GM23338 (cell line): ENCODE results near the gene TCF3. TPM values are rescaled to one million over a fixed set of nuclear protein-coding genes. Genes with fewer than 3 reads are reported as not detected.

Experiments used
- ATAC-seq: fragments of 200-7000 bp; cut with Tn5 transposase; 3 replicates; pipeline ENCODE4 v1.9.1; 2020
- DNase-seq: peaks from one replicate; pipeline ENCODE4 v3.0.0-alpha.2; 2015; ENCODE audit warnings: low spot score
- H2AFZ ChIP-seq: fragments of 200-600 bp; sonication (generic); 2 replicates; pipeline ENCODE4 v1.8.0; 2016; ENCODE audit warnings: antibody characterized with exemption, mild to moderate bottlenecking, moderate library complexity
- H3F3A ChIP-seq: fragments of 200-600 bp; sonication (generic); replicated peaks from 2 replicates; pipeline ENCODE4 v1.8.0; 2017; ENCODE audit warnings: antibody characterized with exemption, mixed run types, low read depth
- H3K27ac ChIP-seq: fragments of 200-600 bp; sonication (generic); 2 replicates; pipeline ENCODE4 v1.6.1; 2016; ENCODE audit warnings: low read depth
- H3K27me3 ChIP-seq: fragments of 200-600 bp; sonication (generic); 2 replicates; pipeline ENCODE4 v1.8.0; 2016; ENCODE audit warnings: mild to moderate bottlenecking, mixed run types, moderate library complexity; ENCODE audit not compliant: insufficient read depth
- H3K36me3 ChIP-seq: fragments of 200-600 bp; sonication (generic); 2 replicates; pipeline ENCODE4 v1.8.0; 2016; ENCODE audit warnings: mild to moderate bottlenecking; ENCODE audit not compliant: insufficient read depth
- H3K4me1 ChIP-seq: fragments of 200-600 bp; sonication (generic); 2 replicates; pipeline ENCODE4 v1.8.0; 2016; ENCODE audit warnings: mild to moderate bottlenecking, moderate library complexity; ENCODE audit not compliant: insufficient read depth
- H3K4me2 ChIP-seq: fragments of 200-600 bp; sonication (generic); 2 replicates; pipeline ENCODE4 v1.7.1; 2017; ENCODE audit warnings: mixed run types
- H3K4me3 ChIP-seq: fragments of 200-600 bp; sonication (generic); 2 replicates; pipeline ENCODE4 v1.6.1; 2016; ENCODE audit warnings: mixed run types
- H3K79me2 ChIP-seq: fragments of 200-600 bp; sonication (generic); replicated peaks from 2 replicates; pipeline ENCODE4 v1.8.0; 2017; ENCODE audit warnings: mild to moderate bottlenecking; ENCODE audit not compliant: insufficient read depth
- H3K9me2 ChIP-seq: fragments of 200-600 bp; sonication (generic); 2 replicates; pipeline ENCODE4 v1.8.0; 2017; ENCODE audit not compliant: insufficient read depth
- H4K20me1 ChIP-seq: fragments of 200-600 bp; sonication (generic); replicated peaks from 2 replicates; pipeline ENCODE4 v1.8.0; 2017; ENCODE audit warnings: mild to moderate bottlenecking; ENCODE audit not compliant: insufficient read depth
- H3K27ac Mint-ChIP-seq: 2 replicates; pipeline ENCODE4 v1.8.0; 2020; ENCODE audit warnings: inconsistent platforms, mild to moderate bottlenecking, moderate library complexity, mixed read lengths
- H3K27me3 Mint-ChIP-seq: 3 replicates; pipeline ENCODE4 v1.8.0; 2022; ENCODE audit warnings: low read depth, mild to moderate bottlenecking, moderate library complexity, mixed read lengths, inconsistent platforms; ENCODE audit not compliant: insufficient read depth, poor library complexity
- H3K36me3 Mint-ChIP-seq: 3 replicates; pipeline ENCODE4 v1.8.0; 2021; ENCODE audit warnings: low read depth, mild to moderate bottlenecking, inconsistent platforms, moderate library complexity, mixed read lengths
- H3K4me1 Mint-ChIP-seq: 3 replicates; pipeline ENCODE4 v1.8.0; 2020; ENCODE audit warnings: mild to moderate bottlenecking, inconsistent platforms, mixed read lengths
- H3K4me3 Mint-ChIP-seq: 3 replicates; pipeline ENCODE4 v1.8.0; 2021; ENCODE audit warnings: moderate library complexity, mild to moderate bottlenecking, inconsistent platforms, mixed read lengths
- H3K9me3 Mint-ChIP-seq: 3 replicates; pipeline ENCODE4 v1.8.0; 2020; ENCODE audit warnings: moderate library complexity, mild to moderate bottlenecking, inconsistent platforms, mixed read lengths
- CREB1 ChIP-seq: fragments of 250-450 bp; sonication (Bioruptor Pico); IDR thresholded peaks from 2 replicates; pipeline ENCODE4 v1.5.0; 2020; ENCODE audit warnings: low read depth, mild to moderate bottlenecking, moderate library complexity
- ETS1 ChIP-seq: IDR thresholded peaks from 2 replicates; pipeline ENCODE4 v1.6.1; 2016; ENCODE audit warnings: antibody characterized with exemption
- EZH2 ChIP-seq: fragments of 200-600 bp; sonication (generic); IDR thresholded peaks from one replicate; pipeline ENCODE4 v1.8.0; 2017; ENCODE audit warnings: antibody characterized with exemption, mild to moderate bottlenecking, low read depth; ENCODE audit not compliant: unreplicated experiment
- EZH2phosphoT487 ChIP-seq: fragments of 200-600 bp; sonication (generic); IDR thresholded peaks from one replicate; pipeline ENCODE4 v1.8.1; 2018; ENCODE audit warnings: antibody characterized with exemption; ENCODE audit not compliant: unreplicated experiment
- POLR2AphosphoS5 ChIP-seq: IDR thresholded peaks from 2 replicates; pipeline ENCODE4 v1.6.1; 2016; ENCODE audit warnings: antibody characterized with exemption, low read depth
- STAT1 ChIP-seq: IDR thresholded peaks from one replicate; pipeline ENCODE4 v1.6.1; 2016; ENCODE audit warnings: antibody characterized with exemption; ENCODE audit not compliant: unreplicated experiment
- ZNF114 ChIP-seq: fragments of 250-450 bp; sonication (Bioruptor Pico); IDR thresholded peaks from 2 replicates; pipeline ENCODE4 v1.5.0; 2020; ENCODE audit warnings: mild to moderate bottlenecking, moderate library complexity
- ZNF331 ChIP-seq: fragments of 250-450 bp; sonication (Bioruptor Pico); IDR thresholded peaks from 2 replicates; pipeline ENCODE4 v1.5.0; 2020; ENCODE audit warnings: low read depth, mild to moderate bottlenecking, moderate library complexity
- polyA plus RNA-seq: library from polyadenylated mRNA; unstranded; fragments of >200 nt; fragmentation: Nextera tagmentation; extraction: Ambion mirVana; gene quantifications from 2 replicates; pipeline ENCODE4 v1.2.1, GENCODE V29; 2016
- total RNA-seq: library from RNA; depleted of rRNA; stranded (reverse); fragments of >200 nt; shearing (Covaris generic); gene quantifications from 2 replicates; pipeline ENCODE4 v1.2.3, GENCODE V29; 2014
- TF ChIP-seq, protein P1 (sequence below): fragments of 250-450 bp; sonication (Bioruptor Pico); IDR thresholded peaks from 2 replicates; pipeline ENCODE4 v1.5.0; 2020; ENCODE audit warnings: mild to moderate bottlenecking, moderate library complexity
- TF ChIP-seq, protein P2 (sequence below), 2 experiments: fragments of 200-600 bp in 1 of 2; sonication (generic) in 1 of 2; conservative IDR thresholded peaks; 2 replicates each; pipeline versions ENCODE4 v1.5.1 to v1.6.1; 2016 to 2017; ENCODE audit warnings: antibody characterized with exemption in 2 of 2, low read depth in 2 of 2, mild to moderate bottlenecking in 2 of 2, moderate library complexity in 1 of 2

Gene TCF3
- total and polyA plus RNA-seq, 2 experiments from 2014 or later, result 166 to 383 TPM

DNA sequence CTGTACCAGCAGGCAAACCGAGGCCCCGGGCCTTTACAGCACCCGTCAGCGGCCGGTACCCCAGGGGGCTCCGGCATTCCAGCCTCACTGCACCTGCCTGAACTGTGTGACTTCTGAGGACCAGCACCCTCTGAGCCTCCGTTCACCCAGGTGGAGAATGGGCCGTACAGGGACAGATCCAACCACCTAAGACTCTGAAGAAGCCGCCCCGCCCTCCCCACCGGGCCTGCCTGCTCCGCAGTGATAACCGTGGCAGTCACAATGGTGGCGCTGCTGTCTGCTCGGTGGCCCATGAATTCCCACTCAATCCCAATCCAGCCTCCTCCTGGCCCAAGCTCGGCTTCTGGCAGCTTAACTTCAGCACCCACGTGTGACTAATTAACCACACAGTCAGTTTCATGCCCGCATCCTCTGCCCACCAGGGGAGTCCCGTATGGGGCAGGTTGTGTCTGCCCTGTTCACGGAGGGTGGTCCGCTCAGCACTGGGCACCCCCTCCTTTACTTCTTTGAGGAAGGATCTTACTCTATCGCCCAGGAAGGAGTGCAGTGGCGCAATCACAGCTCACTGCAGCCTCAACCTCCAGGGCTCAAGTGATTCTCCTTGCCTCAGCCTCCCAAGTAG is 3.4 kb downstream of the TCF3 start (continued):
- TF ChIP-seq, protein P1, sequence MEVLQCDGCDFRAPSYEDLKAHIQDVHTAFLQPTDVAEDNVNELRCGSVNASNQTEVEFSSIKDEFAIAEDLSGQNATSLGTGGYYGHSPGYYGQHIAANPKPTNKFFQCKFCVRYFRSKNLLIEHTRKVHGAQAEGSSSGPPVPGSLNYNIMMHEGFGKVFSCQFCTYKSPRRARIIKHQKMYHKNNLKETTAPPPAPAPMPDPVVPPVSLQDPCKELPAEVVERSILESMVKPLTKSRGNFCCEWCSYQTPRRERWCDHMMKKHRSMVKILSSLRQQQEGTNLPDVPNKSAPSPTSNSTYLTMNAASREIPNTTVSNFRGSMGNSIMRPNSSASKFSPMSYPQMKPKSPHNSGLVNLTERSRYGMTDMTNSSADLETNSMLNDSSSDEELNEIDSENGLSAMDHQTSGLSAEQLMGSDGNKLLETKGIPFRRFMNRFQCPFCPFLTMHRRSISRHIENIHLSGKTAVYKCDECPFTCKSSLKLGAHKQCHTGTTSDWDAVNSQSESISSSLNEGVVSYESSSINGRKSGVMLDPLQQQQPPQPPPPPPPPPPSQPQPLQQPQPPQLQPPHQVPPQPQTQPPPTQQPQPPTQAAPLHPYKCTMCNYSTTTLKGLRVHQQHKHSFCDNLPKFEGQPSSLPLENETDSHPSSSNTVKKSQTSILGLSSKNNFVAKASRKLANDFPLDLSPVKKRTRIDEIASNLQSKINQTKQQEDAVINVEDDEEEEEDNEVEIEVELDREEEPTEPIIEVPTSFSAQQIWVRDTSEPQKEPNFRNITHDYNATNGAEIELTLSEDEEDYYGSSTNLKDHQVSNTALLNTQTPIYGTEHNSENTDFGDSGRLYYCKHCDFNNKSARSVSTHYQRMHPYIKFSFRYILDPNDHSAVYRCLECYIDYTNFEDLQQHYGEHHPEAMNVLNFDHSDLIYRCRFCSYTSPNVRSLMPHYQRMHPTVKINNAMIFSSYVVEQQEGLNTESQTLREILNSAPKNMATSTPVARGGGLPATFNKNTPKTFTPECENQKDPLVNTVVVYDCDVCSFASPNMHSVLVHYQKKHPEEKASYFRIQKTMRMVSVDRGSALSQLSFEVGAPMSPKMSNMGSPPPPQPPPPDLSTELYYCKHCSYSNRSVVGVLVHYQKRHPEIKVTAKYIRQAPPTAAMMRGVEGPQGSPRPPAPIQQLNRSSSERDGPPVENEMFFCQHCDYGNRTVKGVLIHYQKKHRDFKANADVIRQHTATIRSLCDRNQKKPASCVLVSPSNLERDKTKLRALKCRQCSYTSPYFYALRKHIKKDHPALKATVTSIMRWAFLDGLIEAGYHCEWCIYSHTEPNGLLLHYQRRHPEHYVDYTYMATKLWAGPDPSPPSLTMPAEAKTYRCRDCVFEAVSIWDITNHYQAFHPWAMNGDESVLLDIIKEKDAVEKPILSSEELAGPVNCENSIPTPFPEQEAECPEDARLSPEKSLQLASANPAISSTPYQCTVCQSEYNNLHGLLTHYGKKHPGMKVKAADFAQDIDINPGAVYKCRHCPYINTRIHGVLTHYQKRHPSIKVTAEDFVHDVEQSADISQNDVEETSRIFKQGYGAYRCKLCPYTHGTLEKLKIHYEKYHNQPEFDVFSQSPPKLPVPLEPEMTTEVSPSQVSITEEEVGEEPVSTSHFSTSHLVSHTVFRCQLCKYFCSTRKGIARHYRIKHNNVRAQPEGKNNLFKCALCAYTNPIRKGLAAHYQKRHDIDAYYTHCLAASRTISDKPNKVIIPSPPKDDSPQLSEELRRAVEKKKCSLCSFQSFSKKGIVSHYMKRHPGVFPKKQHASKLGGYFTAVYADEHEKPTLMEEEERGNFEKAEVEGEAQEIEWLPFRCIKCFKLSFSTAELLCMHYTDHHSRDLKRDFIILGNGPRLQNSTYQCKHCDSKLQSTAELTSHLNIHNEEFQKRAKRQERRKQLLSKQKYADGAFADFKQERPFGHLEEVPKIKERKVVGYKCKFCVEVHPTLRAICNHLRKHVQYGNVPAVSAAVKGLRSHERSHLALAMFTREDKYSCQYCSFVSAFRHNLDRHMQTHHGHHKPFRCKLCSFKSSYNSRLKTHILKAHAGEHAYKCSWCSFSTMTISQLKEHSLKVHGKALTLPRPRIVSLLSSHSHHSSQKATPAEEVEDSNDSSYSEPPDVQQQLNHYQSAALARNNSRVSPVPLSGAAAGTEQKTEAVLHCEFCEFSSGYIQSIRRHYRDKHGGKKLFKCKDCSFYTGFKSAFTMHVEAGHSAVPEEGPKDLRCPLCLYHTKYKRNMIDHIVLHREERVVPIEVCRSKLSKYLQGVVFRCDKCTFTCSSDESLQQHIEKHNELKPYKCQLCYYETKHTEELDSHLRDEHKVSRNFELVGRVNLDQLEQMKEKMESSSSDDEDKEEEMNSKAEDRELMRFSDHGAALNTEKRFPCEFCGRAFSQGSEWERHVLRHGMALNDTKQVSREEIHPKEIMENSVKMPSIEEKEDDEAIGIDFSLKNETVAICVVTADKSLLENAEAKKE (CRISPR knock-in tag), result no peak
- TF ChIP-seq CREB1, result no peak
- TF ChIP-seq ETS1, result no peak
- no peak for TF ChIP-seq POLR2AphosphoS5
- TF ChIP-seq ZNF114 (CRISPR knock-in tag), result no peak
- TF ChIP-seq ZNF331, result no peak

- DNase-seq, result no peak
- Mint-ChIP-seq H3K27me3 (peaks cover 22% of the 10 kb centered on the region), H3K4me1 (peaks cover 14% of the 10 kb centered on the region; the same call in 2 of the 3 replicates), H3K9me3 (peaks cover 3% of the 10 kb centered on the region; the same call in 1 of the 3 replicates), H3K36me3 (peaks cover 55% of the 10 kb centered on the region), H3K27ac (no peak overlapping the region), H3K4me3 (no peak overlapping the region)
- Histone ChIP-seq H2AFZ (no peak overlapping the region), H3F3A (peaks cover 7% of the 10 kb centered on the region; the same call in 1 of the 2 replicates), H3K27ac (no peak overlapping the region), H3K4me2 (no peak overlapping the region), H3K79me2 (peaks cover 62% of the 10 kb centered on the region), H4K20me1 (peaks cover 9% of the 10 kb centered on the region), H3K4me1 (peaks cover 10% of the 10 kb centered on the region), H3K27me3 (no peaks in the 10 kb centered on the region), H3K9me2 (no peaks in the 10 kb centered on the region), H3K36me3 (peaks cover 13% of the 10 kb centered on the region; the same call in 1 of the 2 replicates), H3K4me3 (no peak overlapping the region)
- ATAC-seq, result no peak
- TF ChIP-seq, protein P2, sequence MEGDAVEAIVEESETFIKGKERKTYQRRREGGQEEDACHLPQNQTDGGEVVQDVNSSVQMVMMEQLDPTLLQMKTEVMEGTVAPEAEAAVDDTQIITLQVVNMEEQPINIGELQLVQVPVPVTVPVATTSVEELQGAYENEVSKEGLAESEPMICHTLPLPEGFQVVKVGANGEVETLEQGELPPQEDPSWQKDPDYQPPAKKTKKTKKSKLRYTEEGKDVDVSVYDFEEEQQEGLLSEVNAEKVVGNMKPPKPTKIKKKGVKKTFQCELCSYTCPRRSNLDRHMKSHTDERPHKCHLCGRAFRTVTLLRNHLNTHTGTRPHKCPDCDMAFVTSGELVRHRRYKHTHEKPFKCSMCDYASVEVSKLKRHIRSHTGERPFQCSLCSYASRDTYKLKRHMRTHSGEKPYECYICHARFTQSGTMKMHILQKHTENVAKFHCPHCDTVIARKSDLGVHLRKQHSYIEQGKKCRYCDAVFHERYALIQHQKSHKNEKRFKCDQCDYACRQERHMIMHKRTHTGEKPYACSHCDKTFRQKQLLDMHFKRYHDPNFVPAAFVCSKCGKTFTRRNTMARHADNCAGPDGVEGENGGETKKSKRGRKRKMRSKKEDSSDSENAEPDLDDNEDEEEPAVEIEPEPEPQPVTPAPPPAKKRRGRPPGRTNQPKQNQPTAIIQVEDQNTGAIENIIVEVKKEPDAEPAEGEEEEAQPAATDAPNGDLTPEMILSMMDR (conservative IDR thresholded peaks at IDR 0.05; ENCODE audit: low read depth in 2 of 2), result no peak
- no peak for TF ChIP-seq EZH2phosphoT487
- TF ChIP-seq EZH2, result no peak
- no peak for TF ChIP-seq STAT1
- no peak for TF ChIP-seq POLR2AphosphoS5
- TF ChIP-seq ETS1, result no peak
These were observed 4.0 kb downstream of the TCF3 start for GRCh38 chr19:1648459-1648849.
